GM18505 (cell line): ENCODE results near the gene P2RX4.
"Not testable (repeated sequence)": the region's sequence is repeated elsewhere in the genome, so short reads cannot be mapped to it uniquely, and the experiment has no call there.

Experiments
- ATAC-seq: cut with Tn5 transposase; IDR thresholded peaks from one replicate; pipeline ENCODE4 v1.9.1; 2021; ENCODE audit not compliant: unreplicated experiment
- POLR2A ChIP-seq: IDR thresholded peaks from 4 replicates; pipeline ENCODE4 v1.6.1; 2011; ENCODE audit warnings: borderline replicate concordance; ENCODE audit not compliant: insufficient read depth, insufficient read length; ENCODE audit errors: extremely low read depth

Gene P2RX4

DNA sequence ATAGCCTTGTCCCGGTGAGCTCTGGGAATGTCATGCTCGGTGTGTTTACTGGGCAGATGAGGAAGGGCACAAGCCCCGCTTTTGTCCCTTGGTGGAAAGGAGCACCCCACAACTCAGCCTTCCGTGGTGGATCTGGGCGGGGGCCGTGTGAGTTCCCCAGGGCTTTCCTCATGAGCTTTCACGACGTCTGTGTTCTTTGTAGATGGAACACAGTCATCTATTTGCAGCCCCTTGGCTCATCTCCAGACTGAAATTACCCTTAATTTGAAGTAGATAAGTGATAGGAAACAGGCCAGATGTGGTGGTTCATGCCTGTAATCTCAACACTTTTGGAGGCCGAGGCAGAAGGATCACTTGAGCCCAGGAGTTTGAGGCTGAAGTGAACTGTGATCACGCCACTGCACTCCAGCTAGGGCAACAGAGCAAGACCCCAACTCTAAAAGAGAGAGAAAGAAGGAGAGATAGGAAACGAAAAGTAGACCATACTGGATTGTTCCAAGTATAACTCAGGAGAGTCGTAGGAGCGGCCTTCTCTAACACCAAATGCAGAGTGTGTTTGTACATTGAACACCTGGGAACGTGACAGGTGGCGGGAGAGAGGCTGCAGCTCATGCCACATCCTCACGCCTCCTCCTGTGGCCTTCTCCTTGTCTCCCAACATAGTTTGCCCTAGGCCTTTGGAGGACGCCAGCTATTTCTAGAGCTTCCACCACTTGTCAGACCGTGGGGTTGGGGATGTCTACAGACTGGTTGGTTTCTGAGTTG is 8.8 kb downstream of the P2RX4 start:
- no peak for ATAC-seq
- TF ChIP-seq POLR2A = no peak

DNA sequence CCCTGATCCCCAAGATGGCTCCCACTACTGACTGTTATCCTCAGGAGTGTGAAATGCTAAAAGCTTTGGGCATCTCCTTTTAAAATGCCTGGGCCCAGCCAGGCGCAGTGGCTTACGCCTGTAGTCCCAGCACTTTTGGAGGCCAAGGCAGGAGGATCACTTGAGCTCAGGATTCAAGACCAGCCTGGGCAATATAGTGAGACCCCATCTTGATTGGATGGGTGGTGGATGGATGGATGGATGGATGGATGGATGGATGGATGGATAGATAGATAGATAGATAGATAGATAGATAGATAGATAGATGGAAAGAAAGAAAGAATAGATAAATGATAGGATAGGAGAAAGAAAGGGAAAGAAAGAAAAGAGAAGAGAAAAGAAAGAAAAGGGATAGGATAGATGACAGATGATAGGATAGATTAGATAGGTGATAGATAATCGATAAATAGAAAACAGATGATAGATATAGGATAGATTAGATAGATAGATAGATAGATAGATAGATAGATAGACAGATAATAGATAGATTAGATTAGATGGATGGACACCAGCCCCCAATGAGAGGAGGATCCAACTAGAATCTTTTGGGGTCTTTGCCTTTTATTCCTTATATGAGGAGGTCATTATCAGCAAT is 9.5 kb downstream of the P2RX4 start:
- ATAC-seq = no peak
- no peak for TF ChIP-seq POLR2A

DNA sequence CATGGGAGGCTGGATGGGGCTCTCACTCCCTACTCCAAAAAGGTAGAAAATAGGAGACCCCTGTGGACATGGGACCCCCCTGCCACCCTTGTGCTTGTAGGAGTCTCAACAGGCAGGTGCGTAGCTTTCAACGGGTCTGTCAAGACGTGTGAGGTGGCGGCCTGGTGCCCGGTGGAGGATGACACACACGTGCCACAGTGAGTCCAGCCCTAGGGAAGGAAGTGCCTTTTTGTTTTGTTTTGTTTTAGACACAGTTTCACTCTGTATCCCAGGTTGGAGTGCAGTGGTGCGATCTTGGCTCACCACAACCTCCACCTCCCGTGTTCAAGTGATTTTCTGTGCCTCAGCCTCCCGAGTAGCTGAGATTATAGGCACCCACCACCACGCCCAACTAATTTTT is 12.9 kb downstream of the P2RX4 start:
- ATAC-seq = no peak
- no peak for TF ChIP-seq POLR2A

DNA sequence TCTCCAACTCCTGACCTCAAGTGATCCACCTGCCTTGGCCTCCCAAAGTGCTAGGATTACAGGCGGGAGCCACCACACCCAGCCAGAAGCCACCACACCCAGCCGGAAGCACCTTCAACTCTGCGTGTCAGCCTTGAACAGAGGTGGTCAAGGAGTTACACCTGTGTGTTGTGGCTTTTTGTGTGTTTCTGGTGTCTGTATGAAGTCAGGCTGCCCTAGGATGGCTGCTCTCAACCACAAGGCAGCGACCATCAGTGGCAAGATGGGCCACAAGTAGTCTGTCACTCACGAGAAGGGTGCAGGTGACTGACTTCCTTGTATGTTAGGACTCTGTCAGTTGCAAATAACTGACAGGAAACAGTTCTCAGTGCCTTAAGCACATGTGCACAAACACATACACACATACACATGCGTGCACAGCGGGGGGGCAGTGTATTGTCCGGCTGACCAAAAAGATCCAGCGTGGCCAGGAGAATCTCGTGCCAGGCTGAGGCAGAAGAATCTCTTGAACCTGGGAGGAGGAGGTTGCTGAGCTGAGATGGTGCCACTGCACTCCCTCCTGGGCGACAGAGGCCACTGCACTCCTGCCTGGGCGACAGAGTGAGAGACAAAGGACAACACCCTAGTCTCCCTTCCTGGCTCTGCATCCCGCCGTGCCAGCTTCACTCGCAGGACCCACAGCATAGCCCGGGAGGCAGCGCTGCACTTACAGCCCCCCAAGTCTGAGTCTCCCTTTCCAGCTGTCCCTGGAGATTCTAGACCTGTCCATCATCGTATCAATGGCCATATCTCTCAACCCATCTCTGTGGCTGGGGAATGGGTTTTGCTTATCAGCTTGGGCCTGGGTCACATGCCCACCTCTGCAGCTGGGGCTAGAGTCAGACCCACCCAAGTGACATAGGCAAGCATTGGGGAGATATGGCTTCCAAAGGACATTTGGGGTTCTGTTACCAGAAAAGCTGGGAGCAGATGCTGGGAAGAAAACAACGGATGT is 13.7 kb downstream of the P2RX4 start:
- no peak for TF ChIP-seq POLR2A
- no peak for ATAC-seq

DNA sequence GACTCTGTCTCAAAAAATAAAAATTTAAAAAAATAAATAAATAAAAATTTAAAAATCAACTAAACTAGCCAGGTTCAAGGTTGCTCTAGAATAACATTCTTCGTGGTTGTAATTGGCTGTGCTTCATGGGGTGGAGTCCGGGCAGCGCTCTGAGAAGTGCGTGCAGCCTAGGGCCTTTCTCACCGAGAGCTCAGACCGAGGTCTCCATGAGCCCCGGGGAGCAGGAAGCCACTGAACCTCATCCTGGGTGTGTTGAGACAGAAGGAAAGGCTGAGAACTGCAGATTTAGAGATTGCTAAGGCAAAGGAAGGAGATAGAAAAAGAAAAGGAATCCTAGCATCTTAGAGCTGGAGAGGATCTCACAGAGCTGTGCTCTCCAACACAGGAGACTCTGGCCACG is 14.7 kb downstream of the P2RX4 start:
- TF ChIP-seq POLR2A = no peak
- no peak for ATAC-seq

- no peak for TF ChIP-seq POLR2A
- ATAC-seq = no peak
Measured at GRCh38 chr12:121226399-121226798, 16.5 kb downstream of the P2RX4 start.

DNA sequence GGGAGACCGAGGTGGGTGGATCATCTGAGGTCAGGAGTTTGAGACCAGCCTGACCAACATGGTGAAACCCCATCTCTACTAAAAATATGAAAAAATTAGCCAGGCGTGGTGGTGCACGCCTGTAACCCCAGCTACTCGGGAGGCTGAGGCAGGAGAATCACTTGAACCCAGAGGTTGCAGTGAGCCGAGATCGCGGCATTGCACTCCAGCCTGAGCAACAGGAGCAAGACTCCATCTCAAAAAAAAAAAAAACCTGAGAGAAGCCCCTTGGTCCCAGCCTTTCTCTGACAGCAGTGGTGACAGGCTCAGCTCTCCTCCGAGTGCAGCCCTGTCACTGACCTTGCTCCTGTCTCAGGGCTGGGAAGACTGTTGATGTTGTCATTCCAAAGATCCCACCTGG is 16.9 kb downstream of the P2RX4 start:
- ATAC-seq = not testable (repeated sequence)

DNA sequence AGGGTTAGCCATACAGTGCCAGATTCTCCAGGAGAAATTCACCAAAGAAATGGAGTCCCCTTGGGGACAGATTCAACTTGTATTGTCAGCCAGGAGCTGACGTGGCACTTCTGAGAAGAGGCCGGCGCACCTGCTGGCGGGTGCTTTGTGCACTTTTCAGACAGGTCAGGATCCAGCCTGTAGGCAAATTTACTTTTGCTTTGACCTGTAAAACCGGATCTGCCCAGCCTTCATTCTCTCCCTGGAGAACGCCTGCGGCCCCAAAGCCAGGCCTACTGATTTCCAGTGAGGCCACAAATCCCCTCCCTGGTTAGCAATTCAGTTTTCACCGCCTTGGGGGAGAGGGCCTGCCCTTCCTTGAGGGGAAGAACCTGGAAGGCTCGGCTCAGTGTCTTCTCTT is 17.4 kb downstream of the P2RX4 start:
- no peak for ATAC-seq
- peak; percentile 53 for TF ChIP-seq POLR2A

DNA sequence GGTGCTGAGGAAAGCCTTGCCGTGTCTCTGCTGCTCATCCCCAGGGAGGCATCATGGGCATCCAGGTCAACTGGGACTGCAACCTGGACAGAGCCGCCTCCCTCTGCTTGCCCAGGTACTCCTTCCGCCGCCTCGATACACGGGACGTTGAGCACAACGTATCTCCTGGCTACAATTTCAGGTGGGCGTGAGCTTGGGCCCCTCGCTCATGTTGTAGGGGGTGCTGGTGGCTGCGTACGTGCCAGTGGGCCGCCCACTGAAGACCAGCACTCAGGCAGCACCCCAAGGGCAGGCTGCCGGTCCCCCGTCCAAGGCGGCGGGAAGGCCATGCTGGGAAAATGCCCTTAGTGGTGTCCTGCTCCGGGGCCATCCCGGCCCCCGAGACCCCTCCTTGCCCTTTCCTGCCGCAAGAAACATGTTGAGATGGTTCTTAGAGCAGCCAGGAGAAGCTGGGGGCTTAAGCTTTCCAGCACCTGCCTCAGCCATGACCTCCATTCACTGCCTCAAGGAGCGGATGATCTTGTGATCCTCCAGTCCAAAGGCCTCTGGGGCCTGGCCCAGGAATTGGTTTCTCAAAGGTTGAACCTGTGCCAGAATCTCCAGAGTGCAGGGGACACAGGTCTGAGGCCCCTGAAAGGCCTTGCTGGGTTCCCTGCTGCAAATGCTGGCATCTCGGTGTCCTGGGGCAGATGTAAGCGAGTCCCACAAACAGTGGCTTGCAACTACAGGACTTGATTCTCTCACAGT is 19.2 kb downstream of the P2RX4 start:
- ATAC-seq = no peak
- TF ChIP-seq POLR2A = no peak

GRCh38 chr12:121229826-121230537 is 20.1 kb downstream of the P2RX4 start:
- not testable (repeated sequence) for ATAC-seq

GRCh38 chr12:121230538-121230907 is 20.6 kb downstream of the P2RX4 start:
- no peak for TF ChIP-seq POLR2A
- ATAC-seq = no peak

DNA sequence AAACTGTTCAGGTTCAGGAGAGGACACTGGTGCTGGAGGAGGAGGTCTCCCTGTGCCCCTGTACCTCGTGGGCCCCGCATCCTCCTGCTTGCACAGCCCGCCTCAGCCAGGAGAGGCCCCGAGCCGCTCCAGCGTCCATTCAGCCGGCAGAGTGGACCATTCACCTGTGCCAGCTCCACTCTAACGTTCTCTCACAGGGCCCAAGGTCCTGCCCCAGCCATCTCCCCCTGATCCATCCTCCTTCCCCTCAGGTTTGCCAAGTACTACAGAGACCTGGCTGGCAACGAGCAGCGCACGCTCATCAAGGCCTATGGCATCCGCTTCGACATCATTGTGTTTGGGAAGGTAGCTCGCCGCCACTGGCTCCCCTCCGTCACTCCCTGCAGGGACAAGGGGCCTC is 22.2 kb downstream of the P2RX4 start:
- no peak for ATAC-seq
- TF ChIP-seq POLR2A = no peak
